Stimulated activated CD4-positive, alpha-beta T cell treated with anti-CD3 and anti-CD28 coated beads, Interleukin-2, amount 100 ng/mL, for 24 hours (primary cell): Measurements from ENCODE around the gene SLC31A1.
"Not testable (repeated sequence)": the region's sequence is repeated elsewhere in the genome, so short reads cannot be mapped to it uniquely, and the experiment has no call there.

Experiments used
- DNase-seq, 2 donors: peaks; one replicate each; pipeline ENCODE4 v3.0.0-alpha.2; 2020

Gene SLC31A1

DNA sequence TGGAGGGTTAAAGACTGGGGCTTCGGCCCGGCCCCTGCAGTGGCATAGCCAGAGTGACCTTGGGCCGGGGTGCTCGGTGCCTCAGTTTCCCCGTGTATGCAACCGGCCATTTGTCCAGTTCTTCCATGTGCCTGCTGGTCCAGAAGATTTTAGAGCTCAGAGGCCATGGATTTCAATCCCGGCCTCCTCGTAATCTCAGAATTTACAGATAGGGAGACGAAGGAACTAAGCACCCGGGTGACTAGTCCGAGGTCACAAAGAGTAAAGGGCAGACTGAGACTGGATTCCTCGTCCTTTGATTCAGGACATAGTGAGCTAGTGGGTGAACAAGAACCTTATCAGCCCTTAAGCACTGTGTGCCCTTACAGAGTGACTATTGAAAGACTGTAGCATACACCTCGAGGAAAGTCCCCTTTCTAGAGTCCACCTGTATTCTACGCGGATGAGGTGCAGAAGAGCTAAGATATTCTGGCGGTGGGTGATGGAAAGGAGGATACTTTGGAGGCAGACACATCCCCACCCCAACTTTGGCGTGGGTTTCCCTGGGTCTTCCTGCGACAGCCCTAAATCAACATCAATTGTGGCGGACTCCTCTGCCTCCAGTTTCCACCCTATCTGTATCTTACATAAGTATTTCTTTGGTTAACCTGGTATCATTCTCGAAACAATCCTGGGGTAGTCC lies 597 bp downstream of the SLC31A1 start:
- DNase-seq: no peak

GRCh38 chr9:113222482-113222841 lies 1.1 kb downstream of the SLC31A1 start:
- DNase-seq: no peak

GRCh38 chr9:113223963-113224362 lies 2.6 kb downstream of the SLC31A1 start:
- no peak for DNase-seq

- no peak for DNase-seq
Observed at GRCh38 chr9:113227436-113227835, 6.1 kb downstream of the SLC31A1 start.

DNA sequence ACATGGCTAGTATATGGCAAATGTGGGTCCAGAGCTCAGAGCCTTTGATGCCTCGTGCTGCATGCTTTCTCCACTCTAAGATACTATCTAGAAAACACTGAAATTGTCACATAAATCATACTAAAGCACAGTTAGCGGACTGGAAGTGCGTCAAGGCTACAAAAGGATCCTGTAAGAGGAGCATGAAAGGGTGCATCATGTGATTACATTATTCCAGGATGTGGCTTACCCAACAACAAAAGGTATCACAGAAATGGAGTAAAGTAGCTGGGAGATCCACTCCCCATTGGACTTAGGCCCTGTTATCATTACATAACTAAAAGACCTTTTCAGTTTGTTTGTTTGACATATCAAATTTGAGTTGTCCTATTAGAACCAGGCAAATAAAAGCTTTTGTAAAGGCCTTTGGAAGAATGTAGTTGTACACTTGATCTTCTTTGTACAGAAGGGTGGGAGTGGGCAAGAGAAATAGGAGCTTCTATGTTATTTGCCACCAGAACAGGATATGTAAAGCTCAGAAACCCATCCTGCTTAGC lies 6.9 kb downstream of the SLC31A1 start:
- no peak for DNase-seq

DNA sequence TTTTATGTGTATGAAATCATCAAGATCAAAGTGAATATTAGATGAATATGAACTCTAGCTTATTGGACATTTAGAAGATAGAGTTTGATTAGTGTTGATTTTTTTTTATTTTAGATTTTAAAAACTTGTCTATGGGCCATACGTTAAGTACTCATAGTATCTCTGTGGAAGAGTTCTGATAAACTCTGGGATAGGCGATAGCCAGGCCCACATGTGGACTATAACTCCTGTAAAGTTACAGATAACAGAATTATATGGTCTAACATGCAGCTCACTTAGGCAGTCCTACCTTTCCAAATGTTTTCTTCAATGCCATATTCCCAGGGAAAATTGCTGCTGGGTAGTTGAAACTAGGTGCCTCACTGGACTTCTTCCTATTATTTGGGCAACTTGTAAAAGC lies 10.4 kb downstream of the SLC31A1 start:
- DNase-seq: no peak

DNA sequence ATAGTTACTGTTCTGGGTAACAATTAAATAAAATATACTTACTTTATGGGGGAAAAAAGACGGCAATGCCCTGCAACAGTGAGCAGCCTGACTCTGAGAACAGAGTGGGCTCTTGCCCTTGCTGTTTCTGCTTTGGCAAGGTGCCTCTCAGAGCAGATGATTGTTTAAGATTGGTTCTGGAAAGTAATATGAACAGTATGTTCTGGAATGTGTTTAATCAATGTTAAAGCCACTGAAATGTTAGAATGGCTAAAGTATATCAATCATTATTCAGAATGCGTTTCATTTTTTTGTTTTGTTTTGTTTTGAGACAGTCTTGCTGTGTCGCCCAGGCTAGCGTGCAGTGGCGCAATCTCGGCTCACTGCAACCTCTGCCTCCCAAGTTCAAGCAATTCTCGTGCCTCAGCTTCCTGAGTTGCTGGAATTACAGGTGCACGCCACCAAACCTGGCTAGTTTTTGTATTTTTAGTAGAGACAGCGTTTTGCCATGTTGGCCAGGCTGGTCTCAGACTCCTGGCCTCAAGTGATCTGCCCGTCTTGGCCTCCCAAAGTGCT lies 14.4 kb downstream of the SLC31A1 start:
- DNase-seq: not testable (repeated sequence)

- DNase-seq: no peak
Observed at GRCh38 chr9:113237026-113237425, 15.7 kb downstream of the SLC31A1 start.

GRCh38 chr9:113238202-113238858 lies 17.0 kb downstream of the SLC31A1 start:
- no peak for DNase-seq

GRCh38 chr9:113238859-113239232 lies 17.5 kb downstream of the SLC31A1 start:
- no peak for DNase-seq

DNA sequence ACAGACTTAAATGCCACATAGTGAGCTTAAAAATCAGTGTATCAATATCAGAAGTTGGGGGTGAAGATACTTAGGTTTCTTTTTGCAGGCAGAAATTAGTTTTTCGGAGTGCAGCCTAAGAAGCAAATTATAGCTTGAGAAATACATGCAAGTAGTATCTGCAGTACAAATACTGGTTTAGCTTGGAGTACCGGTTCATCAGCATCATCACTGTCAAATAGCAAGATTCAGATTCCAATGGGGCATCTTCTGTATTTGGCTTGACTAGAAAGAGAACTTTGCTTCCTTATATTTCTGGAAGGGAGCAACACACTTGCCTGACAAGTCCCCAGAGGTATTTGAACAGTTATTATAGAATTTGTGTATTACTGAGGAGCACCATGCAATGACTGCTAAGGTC lies 19.8 kb downstream of the SLC31A1 start:
- DNase-seq: no peak

- DNase-seq: no peak
Observed at GRCh38 chr9:113244556-113244955, 23.2 kb downstream of the SLC31A1 start.

GRCh38 chr9:113245894-113246293 lies 24.6 kb downstream of the SLC31A1 start:
- DNase-seq: no peak

DNA sequence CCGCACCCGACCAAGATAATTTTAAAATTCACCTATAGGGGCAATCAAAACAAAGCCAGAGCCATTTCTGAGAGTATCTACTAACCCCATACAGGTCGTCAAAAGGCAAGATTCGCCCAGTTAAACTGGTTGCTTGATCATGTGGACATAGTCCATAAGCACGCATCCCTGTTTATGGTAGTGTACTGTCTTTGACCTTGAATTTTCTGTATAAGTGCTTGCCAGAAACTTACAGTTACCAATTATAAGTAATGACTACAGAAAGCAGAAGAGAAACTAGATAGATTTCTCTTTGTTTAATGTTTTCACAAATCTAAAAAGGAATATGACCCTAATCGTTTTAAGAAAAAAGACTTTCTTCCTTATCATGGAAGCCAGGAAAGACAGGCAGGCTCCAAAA lies 25.6 kb downstream of the SLC31A1 start:
- no peak for DNase-seq

DNA sequence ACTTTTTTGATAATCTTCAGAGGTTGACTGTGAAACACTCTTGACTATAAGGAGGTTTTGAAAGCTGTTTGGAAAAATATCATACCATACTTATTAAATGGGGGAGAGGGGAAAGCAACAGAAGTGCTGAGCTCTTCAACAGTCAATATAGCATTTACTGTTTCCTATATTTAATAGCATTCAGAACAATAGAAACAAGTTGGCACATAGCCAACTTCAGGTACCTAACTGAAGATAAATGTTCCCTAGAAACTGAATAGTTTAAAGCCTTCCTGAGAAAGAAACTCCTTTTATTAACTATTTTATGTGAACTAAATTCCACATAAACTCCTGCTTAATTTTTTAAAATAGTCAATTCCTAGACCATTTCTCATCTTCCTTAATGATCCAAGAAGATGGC lies 26.3 kb downstream of the SLC31A1 start:
- no peak for DNase-seq

GRCh38 chr9:113249661-113250060 lies 28.3 kb downstream of the SLC31A1 start:
- not testable (repeated sequence) for DNase-seq

DNA sequence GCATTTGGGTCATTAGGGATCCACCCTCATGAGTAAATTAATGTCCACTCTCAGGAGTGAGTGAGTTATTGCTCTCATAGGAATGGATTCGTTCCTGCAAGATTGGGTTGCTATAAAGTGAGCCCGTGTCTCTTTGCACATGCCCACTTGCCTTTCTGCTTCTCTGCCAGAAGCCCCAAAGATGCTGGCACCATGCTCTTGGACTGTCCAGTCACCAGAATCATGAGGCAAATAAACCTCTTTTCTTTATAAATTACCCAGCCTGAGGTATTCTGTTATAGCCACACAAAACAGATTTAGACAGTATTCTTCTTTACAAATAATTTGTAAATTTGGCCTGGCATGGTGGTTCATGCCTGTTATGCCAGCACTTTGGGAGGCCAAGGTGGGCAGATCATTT lies 29.5 kb downstream of the SLC31A1 start:
- no peak for DNase-seq

DNA sequence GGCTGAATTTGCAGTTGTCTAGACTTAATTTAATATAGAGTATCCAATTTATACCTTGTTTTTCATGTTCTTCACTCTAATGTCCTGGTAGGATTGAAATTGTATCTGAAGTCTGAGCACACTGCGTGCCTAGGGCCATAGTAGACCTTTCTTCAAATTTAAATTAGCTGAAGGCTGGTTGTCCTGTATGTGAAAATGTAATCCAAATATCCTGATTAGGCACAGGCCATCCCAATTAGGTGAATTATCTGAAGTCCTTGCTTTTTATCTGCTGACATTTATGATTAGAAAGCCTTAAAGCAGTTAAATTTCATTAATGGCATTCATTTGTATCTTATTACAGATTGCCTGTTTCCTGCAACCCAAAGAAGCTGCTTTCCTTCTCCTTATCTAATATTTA lies 33.6 kb downstream of the SLC31A1 start:
- no peak for DNase-seq

- no peak for DNase-seq
Observed at GRCh38 chr9:113255438-113255837, 34.1 kb downstream of the SLC31A1 start.

DNA sequence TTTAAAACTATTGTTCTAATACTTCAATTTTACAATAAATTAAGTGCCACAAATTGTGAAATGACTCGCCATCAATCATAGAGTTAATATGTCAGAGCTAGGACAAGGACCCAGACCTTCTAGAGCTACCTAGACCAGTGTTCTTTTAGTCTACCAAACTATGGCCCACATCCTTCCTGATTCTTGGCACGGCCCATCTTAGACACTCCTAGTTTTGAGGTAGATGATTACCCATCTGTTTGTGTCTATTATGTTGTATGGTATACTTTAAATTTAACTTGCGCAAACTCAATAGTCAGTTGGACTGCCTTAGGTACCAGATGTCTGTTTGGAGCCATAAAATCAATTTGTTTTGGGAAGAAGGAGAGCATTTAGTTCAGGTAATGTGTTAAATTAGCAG lies 36.5 kb downstream of the SLC31A1 start:
- no peak for DNase-seq

DNA sequence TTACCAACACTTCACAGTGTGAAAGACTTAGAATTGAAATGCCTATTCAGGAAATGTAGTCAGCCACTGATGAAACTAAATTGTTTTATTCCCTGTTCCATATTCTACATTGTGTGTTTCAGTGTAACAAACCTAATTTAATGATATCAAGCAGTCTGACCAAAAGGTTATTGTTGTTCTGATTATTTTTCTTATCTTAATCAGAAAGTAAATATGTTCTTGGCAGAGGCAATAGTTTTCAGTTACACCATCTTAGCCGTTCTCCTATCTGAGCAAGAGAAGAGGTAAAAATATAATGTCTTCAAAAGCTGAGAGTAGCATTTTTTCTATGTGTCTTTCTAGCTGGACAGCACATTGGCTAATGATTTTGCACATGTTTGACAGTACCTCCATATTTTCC lies 36.9 kb downstream of the SLC31A1 start:
- no peak for DNase-seq

DNA sequence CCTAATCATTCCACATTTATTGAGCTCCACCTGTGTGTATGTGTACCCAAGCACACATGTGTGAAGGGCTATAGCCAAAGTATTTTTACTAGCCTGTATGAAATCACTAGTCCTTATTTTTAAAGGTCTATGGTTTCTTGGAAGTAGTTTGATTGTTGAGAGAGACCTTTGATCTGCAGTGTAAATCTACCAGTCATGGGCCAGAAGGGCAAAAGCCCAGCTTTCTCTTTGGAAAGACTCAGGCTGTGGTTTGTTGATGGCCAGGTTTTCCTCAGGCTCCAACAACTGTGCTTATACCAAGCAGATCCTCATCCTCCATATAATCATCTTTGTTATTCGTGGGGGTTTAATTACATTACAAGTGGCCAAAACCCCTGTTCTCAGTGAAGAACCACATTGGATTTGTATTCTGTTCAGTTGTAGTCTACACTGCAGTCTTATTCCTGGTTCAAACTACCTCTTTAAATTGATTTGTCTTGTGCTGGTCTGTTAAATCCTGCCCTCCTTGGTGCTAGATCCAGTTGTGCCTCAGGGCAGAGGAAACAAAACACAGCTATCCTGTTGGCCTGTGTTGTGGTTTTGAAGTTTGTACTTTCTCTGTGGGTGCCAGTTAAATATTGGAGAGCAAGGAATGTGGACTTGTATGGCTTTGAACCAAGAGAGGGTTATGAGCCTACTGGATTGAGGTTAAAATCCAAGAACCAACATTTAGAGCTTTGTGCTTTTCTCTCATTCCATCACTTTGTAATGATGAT lies 40.8 kb downstream of the SLC31A1 start:
- DNase-seq: no peak

- no peak for DNase-seq
Observed at GRCh38 chr9:113266174-113266573, 44.8 kb downstream of the SLC31A1 start.
